ENCODE data around the gene CCDC69. TPM values are rescaled to one million over a fixed set of nuclear protein-coding genes. Genes with fewer than 3 reads are reported as not detected.

The CCDC69 gene
- total and polyA plus RNA-seq, 10 of the 15 experiments (the other 5 are each of a cell fraction or from before 2014, with no cell fraction given): 13.5 to 106 (median 70.1) TPM

DNA sequence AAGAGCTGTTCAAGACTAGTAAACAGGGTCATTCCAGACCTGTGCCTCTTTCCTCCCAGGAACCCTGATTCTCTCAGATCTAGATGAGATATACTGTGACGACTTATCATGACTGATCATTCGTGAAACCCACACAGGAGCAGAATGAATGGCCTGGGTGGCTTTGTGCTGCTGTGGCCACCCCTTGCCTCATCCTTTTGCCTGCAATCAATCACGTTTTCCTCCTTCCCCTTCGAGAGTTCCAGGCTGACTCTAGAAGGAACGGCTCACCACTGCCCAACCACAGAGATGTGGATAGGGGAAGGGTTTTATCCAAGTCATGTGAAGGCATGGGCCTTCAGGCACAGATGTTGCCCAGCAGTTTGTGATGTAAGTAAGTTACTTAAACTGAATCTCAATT lies 72.1 kb downstream of the CCDC69 start (continued):
- peak in 1 of 2 experiments; percentile 85; a peak in 2 of 4 replicates for TF ChIP-seq ETV6 (conservative IDR thresholded peaks at IDR 0.05 in 1 of 2, IDR thresholded peaks at IDR 0.05 in 1 of 2; ENCODE audit: borderline replicate concordance in 1 of 2, low read depth in 1 of 2)
- TF ChIP-seq, protein P1, sequence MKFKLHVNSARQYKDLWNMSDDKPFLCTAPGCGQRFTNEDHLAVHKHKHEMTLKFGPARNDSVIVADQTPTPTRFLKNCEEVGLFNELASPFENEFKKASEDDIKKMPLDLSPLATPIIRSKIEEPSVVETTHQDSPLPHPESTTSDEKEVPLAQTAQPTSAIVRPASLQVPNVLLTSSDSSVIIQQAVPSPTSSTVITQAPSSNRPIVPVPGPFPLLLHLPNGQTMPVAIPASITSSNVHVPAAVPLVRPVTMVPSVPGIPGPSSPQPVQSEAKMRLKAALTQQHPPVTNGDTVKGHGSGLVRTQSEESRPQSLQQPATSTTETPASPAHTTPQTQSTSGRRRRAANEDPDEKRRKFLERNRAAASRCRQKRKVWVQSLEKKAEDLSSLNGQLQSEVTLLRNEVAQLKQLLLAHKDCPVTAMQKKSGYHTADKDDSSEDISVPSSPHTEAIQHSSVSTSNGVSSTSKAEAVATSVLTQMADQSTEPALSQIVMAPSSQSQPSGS (IDR thresholded peaks at IDR 0.05; ENCODE audit: low read length): no peak
- TF ChIP-seq, protein P2, sequence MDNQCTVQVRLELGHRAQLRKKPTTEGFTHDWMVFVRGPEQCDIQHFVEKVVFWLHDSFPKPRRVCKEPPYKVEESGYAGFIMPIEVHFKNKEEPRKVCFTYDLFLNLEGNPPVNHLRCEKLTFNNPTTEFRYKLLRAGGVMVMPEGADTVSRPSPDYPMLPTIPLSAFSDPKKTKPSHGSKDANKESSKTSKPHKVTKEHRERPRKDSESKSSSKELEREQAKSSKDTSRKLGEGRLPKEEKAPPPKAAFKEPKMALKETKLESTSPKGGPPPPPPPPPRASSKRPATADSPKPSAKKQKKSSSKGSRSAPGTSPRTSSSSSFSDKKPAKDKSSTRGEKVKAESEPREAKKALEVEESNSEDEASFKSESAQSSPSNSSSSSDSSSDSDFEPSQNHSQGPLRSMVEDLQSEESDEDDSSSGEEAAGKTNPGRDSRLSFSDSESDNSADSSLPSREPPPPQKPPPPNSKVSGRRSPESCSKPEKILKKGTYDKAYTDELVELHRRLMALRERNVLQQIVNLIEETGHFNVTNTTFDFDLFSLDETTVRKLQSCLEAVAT (IDR thresholded peaks at IDR 0.05): peak; percentile 44; the same call in 1 of the 2 replicates
- TF ChIP-seq MTA2 (IDR thresholded peaks at IDR 0.05; ENCODE audit: low read depth): peak; percentile 52; the same call in 1 of the 2 replicates
- peak; percentile 86 for TF ChIP-seq JUNB (IDR thresholded peaks at IDR 0.05)
- TF ChIP-seq EZH2 (IDR thresholded peaks at IDR 0.05; ENCODE audit: borderline replicate concordance, control insufficient read depth, low read depth, low read length): no peak
- TF ChIP-seq HCFC1 (IDR thresholded peaks at IDR 0.05; ENCODE audit: low read length): no peak
- TF ChIP-seq MXI1 (IDR thresholded peaks at IDR 0.05; ENCODE audit: low read depth, low read length): 0 out of 2 replicates have a peak, but pooled peaks have one; percentile 28
- TF ChIP-seq, protein P3, sequence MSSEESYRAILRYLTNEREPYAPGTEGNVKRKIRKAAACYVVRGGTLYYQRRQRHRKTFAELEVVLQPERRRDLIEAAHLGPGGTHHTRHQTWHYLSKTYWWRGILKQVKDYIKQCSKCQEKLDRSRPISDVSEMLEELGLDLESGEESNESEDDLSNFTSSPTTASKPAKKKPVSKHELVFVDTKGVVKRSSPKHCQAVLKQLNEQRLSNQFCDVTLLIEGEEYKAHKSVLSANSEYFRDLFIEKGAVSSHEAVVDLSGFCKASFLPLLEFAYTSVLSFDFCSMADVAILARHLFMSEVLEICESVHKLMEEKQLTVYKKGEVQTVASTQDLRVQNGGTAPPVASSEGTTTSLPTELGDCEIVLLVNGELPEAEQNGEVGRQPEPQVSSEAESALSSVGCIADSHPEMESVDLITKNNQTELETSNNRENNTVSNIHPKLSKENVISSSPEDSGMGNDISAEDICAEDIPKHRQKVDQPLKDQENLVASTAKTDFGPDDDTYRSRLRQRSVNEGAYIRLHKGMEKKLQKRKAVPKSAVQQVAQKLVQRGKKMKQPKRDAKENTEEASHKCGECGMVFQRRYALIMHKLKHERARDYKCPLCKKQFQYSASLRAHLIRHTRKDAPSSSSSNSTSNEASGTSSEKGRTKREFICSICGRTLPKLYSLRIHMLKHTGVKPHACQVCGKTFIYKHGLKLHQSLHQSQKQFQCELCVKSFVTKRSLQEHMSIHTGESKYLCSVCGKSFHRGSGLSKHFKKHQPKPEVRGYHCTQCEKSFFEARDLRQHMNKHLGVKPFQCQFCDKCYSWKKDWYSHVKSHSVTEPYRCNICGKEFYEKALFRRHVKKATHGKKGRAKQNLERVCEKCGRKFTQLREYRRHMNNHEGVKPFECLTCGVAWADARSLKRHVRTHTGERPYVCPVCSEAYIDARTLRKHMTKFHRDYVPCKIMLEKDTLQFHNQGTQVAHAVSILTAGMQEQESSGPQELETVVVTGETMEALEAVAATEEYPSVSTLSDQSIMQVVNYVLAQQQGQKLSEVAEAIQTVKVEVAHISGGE (CRISPR knock-in tag; IDR thresholded peaks at IDR 0.05): no peak
- TF ChIP-seq, protein P4, sequence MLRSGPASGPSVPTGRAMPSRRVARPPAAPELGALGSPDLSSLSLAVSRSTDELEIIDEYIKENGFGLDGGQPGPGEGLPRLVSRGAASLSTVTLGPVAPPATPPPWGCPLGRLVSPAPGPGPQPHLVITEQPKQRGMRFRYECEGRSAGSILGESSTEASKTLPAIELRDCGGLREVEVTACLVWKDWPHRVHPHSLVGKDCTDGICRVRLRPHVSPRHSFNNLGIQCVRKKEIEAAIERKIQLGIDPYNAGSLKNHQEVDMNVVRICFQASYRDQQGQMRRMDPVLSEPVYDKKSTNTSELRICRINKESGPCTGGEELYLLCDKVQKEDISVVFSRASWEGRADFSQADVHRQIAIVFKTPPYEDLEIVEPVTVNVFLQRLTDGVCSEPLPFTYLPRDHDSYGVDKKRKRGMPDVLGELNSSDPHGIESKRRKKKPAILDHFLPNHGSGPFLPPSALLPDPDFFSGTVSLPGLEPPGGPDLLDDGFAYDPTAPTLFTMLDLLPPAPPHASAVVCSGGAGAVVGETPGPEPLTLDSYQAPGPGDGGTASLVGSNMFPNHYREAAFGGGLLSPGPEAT (IDR thresholded peaks at IDR 0.05; ENCODE audit: low read depth): peak; percentile 40; the same call in 1 of the 2 replicates
- TF ChIP-seq ZBED1 (IDR thresholded peaks at IDR 0.05; ENCODE audit: borderline replicate concordance): peak; percentile 91; the same call in 1 of the 2 replicates
- TF ChIP-seq, protein P5, sequence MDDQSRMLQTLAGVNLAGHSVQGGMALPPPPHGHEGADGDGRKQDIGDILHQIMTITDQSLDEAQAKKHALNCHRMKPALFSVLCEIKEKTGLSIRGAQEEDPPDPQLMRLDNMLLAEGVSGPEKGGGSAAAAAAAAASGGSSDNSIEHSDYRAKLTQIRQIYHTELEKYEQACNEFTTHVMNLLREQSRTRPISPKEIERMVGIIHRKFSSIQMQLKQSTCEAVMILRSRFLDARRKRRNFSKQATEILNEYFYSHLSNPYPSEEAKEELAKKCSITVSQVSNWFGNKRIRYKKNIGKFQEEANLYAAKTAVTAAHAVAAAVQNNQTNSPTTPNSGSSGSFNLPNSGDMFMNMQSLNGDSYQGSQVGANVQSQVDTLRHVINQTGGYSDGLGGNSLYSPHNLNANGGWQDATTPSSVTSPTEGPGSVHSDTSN (IDR thresholded peaks at IDR 0.05; ENCODE audit: insufficient replicate concordance, low read depth, low read length): peak; percentile 75
- TF ChIP-seq, protein P6, sequence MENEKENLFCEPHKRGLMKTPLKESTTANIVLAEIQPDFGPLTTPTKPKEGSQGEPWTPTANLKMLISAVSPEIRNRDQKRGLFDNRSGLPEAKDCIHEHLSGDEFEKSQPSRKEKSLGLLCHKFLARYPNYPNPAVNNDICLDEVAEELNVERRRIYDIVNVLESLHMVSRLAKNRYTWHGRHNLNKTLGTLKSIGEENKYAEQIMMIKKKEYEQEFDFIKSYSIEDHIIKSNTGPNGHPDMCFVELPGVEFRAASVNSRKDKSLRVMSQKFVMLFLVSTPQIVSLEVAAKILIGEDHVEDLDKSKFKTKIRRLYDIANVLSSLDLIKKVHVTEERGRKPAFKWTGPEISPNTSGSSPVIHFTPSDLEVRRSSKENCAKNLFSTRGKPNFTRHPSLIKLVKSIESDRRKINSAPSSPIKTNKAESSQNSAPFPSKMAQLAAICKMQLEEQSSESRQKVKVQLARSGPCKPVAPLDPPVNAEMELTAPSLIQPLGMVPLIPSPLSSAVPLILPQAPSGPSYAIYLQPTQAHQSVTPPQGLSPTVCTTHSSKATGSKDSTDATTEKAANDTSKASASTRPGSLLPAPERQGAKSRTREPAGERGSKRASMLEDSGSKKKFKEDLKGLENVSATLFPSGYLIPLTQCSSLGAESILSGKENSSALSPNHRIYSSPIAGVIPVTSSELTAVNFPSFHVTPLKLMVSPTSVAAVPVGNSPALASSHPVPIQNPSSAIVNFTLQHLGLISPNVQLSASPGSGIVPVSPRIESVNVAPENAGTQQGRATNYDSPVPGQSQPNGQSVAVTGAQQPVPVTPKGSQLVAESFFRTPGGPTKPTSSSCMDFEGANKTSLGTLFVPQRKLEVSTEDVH (IDR thresholded peaks at IDR 0.05; ENCODE audit: low read depth, partially characterized antibody): no peak
- TF ChIP-seq POU2F2 (IDR thresholded peaks at IDR 0.05; ENCODE audit: borderline replicate concordance, low read depth, low read length): peak; percentile 65; the same call in 1 of the 3 replicates

Data from GM12878 (cell line).